Measurements from ENCODE around the gene ZG16B.

Gene ZG16B

GRCh38 chr16:2808181-2808580 lies 21.9 kb upstream of the ZG16B start:
- DNase-seq: no peak

DNA sequence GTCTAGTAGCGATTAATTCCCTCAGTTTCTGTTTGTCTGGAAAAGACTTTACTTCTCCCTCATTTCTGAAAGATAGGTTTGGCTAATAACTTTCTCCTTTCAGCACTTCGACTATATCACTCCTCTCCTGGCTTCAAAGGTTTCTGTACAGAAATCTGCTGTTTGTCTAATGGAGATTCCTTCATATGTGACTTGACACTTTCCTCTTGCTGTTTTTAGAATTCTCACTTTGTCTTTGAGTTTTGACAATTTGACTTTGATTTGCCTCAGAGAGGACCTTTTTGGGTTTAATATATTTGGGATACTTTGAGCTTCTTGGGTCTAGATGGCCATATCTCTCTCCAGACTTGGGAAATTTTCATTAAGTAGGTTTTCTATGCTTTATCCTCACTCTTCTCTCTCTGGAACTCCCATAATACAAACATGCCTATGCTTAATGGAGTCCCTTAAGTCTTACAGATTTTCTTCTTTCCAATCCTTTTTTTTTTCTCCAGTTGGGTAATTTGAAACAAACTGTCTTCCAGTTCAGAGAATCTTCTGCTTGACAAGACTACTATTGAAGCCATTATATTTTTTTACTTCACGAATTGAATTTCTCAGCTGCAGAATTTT lies 20.8 kb upstream of the ZG16B start:
- no peak for DNase-seq

DNA sequence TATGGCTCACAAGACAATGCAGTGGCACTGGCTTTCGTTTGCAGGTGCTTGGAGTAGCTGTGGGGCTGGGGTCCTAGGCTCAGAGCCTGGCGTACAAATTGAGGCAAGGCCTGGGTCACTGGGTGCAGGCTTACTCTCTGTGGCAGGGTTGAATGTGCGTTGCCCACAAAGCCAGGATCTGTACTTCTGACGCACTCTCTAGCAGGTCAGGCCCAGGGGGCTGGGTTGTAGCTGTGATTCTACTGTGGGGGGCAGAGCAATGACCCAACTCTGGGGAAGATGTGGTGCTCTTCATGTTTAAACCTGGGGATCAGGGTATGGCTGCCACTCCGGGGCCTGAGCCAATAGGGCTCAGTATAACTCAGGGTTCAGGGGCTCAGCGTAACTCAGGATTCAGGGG lies 19.5 kb upstream of the ZG16B start:
- no peak for DNase-seq

DNA sequence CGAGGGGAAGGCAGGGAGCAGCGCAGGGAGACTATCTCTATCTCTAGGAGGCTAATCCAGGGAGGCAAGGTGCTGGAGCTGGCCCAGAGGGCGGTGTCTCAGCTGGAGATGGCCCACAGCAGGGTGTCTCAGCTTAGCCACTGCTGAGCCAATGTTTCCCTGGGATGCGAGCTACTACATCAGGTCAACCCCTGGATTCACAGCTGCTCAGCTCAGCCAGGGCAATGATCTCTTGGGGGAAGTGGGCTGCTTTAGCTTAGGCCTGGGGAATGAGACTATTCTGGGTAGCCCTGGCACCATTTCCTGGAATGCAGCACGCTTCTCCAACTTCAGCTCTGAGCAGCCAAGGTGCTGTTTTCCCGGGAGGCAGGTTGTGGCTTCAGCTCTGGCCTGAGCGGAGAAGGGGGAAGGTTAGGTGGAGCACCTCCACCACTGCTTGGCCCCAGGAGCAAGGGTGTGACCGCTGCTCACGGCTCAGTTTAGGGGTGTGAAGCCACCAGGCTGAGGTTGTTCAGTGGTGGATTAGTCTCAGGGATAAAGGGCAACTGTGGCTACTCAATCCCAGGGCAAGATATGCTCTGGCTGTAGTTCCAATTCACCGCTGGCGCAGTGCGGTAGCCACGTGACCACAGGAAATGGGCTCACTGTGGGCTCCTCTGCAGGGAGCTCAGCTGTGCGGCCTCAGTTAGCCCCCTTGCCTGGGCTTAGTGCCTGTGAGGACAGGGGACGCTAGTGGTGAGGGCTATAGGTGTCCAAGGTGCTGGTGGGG lies 18.2 kb upstream of the ZG16B start:
- no peak for DNase-seq

GRCh38 chr16:2813771-2814221 lies 16.3 kb upstream of the ZG16B start:
- DNase-seq: no peak

DNA sequence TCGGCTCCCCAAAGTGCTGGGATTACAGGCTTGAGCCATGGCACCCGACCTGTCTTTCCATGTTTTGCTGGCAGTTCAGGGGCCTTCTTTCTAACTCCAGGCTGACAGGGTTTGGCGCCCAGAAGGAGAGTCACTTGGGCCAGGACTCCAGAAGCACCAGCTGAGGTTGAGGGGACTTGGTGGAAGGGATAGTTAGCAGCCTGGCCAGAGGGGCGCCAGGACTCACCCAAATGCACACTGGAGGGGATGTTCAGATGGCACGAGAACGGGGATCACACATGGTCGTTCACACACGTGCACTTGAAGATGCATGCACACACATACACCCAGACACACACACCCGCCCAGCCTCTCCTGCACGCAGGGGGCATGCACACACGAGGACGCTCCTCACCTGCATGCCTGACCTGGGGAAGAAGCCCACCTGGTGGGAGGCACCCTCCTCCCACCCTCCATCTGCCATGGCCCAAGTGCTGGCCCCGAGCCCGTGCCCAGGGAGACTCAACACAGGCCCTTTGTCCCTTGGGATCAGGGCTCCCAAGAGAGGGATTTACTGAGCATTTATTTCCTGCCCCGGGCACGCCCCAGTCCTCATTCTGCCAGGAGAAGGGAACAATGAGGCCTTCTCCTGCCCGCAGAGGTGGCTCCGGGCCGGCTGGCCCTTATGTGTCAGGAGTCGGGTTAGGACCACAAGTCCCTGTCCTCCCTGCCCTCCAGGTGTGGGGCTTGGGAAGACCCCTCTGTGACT lies 15.4 kb upstream of the ZG16B start:
- no peak for DNase-seq

DNA sequence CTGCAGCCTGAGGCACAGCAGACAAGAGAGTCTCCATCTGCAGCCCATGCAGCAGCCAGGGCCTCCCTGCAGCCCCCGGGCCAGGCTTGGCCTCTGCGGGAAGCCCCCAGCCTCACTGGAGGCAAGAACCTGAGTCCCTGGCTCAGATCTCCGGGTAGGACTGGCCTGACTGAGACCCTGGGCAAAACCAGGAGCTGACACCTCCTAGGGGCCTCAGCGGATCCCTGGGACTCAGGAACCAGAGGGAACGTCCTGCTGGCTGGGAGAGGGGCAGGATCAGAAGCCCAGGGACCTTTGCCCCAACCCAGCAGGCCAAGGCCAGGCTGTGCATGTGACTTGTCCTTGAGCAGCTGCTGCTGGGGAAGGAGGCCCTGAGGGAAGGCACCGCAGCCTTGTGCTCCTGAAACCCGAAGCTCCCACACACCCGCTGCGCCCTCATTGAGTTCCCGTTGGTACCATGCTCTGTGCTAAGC lies 14.8 kb upstream of the ZG16B start:
- no peak for DNase-seq

DNA sequence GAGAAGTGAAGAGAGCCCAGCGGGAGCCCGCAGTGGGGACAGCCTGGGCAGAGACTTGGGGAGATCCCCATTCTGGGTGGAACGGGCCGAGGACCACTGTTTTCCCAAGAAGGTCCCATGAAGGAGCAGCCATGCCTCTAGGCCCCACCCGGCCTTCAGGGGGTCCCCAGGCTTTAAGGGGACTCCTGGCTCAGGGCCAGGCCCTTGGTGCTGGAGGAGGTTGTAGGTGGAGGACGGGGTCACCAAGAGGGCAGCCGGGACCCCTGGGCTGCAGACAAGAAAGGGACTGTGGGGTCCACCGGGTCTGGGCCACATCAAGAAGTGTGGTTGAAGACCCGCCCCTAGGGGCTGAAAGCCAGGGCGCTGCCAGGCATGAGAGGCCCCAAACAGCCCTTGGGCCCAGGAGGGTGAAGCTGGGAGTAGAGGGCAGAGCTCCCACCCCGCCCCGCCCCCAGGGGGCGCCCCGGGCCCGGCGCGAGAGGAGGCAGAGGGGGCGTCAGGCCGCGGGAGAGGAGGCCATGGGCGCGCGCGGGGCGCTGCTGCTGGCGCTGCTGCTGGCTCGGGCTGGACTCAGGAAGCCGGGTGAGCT lies 13.3 kb upstream of the ZG16B start, which contains the start of gene PRSS21:
Gene PRSS21, plus strand, starts transcription at position 487 of the 589 bp plus-strand sequence. Its CDS starts 32 bp downstream, at position 519.
- no peak for DNase-seq

DNA sequence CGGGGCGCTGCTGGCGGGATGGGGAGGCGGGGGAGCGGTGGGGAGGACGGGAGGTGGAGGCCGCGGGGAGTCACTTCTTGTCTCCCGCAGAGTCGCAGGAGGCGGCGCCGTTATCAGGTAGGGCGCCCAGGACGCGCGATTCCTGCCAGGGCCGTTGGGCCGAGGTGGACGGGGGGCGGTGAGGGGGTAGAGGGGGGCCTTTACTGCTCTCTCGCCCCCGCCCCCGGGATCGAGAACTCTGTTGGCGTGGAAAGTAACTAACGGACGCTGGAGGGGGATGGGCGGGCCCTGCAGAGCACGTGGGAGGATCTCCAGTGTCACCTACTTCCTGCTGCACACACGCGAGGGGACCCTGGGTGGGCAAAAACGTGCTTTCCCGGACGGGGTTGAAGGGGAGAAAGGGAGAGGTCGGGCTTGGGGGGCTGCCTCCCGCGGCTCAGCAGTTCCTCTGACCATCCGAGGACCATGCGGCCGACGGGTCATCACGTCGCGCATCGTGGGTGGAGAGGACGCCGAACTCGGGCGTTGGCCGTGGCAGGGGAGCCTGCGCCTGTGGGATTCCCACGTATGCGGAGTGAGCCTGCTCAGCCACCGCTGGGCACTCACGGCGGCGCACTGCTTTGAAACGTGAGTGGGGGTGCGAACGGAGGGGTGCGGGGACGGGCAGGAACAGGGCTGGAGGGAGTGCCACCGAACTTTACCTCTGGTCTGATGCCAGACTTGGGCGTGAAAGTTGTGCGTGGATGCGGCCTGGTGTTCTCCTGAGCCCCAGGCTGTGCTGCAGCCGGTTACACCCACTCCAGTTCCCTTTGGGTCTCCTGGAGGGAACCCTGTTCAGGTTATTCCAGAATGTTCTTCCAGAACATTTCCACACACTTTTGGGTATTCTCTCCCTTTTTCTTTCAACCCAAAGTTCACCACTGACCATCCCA lies 12.5 kb upstream of the ZG16B start:
- no peak for DNase-seq

DNA sequence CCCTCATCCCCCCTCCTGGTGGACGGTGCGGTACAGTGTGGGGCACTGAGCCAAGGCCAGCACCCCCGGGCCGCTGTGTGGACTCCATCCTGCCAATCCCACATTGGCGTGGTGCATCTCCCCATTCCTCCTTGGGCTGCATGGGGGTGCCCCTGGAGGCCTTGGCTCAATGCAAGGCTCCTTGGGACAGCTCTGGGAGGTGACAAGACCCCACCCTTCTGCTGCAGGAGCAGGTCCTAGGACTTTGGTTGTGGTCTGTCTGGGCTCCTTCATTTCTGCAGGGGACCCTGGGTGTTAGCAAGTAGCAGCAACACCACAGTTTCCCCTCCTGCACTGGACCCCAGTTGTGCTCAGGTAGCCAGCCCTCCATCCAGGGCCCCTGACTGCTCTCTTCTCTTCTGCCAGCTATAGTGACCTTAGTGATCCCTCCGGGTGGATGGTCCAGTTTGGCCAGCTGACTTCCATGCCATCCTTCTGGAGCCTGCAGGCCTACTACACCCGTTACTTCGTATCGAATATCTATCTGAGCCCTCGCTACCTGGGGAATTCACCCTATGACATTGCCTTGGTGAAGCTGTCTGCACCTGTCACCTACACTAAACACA lies 11.7 kb upstream of the ZG16B start:
- DNase-seq: no peak

DNA sequence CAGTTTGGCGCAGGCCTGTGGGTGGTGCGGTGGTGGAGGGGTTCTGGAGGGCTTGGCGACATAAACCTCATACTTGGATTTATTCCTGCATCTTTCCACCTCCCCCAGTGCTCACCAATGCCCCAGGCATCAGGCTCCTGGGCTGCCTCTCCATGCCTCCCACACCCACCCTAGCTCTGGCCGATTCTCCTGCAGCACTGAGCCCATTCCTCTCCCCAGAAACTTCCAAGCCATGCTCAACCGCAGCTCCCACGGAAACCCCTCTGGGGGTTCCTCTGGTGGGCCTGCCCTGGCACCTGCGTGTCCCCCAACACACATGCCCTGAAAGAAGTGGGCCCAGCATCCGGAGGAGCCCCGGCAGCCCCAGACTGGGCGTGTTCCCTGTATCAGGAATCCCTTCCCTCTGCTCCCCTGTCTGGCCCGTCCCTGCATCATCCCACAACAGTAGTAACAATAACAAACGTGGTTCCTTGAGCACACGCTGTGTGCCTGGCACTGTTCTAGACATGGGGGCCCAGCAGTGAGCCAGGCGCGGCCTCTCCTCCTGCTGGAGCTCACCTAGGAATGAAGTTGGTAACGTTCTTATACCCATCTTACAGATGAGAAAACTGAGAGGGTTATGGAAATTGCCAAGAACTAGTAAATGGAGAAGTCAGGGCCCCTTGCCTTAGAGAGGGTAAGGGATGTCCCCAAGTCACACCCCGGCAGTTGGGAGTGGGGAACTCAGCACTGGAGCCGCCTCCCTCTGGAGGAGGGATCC lies 10.7 kb upstream of the ZG16B start:
- DNase-seq: no peak

- no peak for DNase-seq
Measured at GRCh38 chr16:2819939-2820835, 9.9 kb upstream of the ZG16B start.

DNA sequence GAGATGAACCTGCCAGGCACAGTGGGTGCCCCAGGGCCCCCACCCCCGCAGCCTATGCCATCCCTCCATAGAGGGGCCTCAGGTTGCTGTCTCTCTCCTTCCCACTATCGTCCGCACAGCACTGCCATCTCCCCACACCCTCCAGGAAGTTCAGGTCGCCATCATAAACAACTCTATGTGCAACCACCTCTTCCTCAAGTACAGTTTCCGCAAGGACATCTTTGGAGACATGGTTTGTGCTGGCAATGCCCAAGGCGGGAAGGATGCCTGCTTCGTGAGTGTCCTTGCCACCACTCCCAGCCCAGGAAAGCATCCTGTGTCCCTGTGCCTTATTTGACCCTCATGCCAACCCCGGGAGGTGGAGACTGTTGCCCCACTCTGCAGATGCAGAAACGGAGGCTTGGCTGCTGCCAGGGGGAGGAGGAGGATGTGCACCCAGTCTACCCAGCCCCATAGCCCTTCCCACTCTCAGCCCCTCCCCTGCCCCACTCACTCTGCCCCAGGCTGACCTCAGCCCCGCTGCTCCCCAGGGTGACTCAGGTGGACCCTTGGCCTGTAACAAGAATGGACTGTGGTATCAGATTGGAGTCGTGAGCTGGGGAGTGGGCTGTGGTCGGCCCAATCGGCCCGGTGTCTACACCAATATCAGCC lies 9.1 kb upstream of the ZG16B start:
- DNase-seq: no peak

- DNase-seq: no peak
Measured at GRCh38 chr16:2821487-2822157, 8.5 kb upstream of the ZG16B start.

- DNase-seq: no peak
Measured at GRCh38 chr16:2822158-2822495, 8.0 kb upstream of the ZG16B start.

DNA sequence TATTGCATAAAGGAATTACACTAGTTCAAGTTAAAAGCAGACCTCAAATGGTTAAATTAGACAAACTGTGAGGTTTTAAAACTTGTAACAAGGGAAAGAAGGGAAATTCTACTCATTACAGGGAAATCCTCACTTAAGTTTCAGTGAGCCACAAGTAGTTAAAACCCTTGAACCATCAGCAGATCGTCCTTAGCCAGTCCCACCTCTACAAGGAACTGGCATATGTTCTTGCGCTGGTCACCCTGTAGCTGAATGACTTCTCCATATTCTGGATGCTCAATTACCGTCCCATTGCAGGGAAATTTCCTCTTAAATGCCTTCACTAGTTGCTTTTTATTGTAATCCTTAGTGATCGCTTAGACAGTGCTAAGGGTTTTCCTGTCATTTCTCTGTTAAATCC lies 7.6 kb upstream of the ZG16B start:
- DNase-seq: no peak

DNA sequence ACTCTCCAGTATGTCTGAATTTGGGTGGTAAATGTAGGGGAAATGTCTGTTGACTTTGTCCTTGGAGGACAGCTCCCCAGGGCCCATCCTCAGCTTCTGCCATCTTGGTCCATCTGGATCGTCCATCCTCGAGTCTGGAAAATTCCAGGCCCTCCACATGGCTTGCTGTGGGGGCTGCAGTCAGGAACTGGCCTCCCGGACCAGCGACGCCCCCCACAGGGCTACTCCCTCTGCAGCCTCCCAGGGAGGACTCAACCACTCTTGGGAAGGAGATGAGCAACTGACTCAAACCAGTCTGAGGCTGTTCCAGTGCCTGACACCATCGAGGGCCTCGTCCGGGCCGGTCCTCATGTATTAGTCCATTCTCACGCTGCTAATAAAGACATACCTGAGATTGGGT lies 5.5 kb upstream of the ZG16B start:
- no peak for DNase-seq

DNA sequence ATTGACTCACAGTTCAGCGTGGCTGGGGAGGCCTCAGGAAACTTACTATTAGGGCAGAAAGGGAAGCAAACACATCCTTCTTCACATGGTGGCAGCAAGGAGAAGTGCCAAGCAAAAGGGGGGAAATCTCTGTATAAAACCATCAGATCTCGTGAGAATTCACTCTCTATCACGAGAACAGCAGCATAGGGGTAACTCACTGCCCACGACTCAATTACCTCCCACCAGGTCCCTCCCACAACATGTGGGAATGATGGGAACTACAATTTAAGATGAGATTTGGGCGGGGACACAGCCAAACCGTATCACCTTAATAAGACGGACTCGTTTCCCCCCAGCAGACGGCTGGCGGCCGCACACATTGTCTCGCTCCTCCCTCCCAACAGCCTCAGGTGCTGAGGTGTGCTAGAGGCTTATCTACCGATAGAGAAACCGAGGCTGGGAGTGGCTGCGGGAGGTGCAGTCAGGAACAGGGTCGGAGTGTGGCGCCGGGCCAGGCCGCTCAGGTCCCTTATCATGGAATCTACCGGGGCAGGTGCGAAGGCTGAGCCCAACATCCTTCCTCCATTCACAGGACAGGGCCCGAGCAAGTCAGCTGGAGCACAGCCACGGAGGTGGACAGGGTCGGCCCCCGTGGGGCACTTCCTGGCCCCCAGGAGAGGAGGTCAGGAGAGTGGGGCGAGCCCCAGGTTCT lies 4.9 kb upstream of the ZG16B start:
- no peak for DNase-seq

All from NCI-H526 treated with DMSO at 0.1 percent for 48 hours (cell line).